GM23248 (cell line): ENCODE data around the gene MED12L. TPM values are rescaled to one million over a fixed set of nuclear protein-coding genes. Genes with fewer than 3 reads are reported as not detected.

Experiments
- DNase-seq: peaks from one replicate; pipeline ENCODE4 v3.0.0-alpha.2; 2015
- H2AFZ ChIP-seq: fragments of 200-600 bp; sonication (generic); 2 replicates; pipeline ENCODE4 v1.6.1; 2016; ENCODE audit warnings: antibody characterized with exemption
- H3F3A ChIP-seq: fragments of 200-600 bp; sonication (generic); 2 replicates; pipeline ENCODE4 v1.6.1; 2016; ENCODE audit warnings: mild to moderate bottlenecking, antibody characterized with exemption, mixed run types; ENCODE audit not compliant: insufficient read depth
- H3K27ac ChIP-seq: fragments of 200-600 bp; sonication (generic); 2 replicates; pipeline ENCODE4 v1.5.1; 2016; ENCODE audit warnings: mild to moderate bottlenecking
- H3K27me3 ChIP-seq: fragments of 200-600 bp; sonication (generic); replicated peaks from 2 replicates; pipeline ENCODE4 v1.6.1; 2016; ENCODE audit warnings: mild to moderate bottlenecking; ENCODE audit not compliant: insufficient read depth
- H3K36me3 ChIP-seq: fragments of 200-600 bp; sonication (generic); 2 replicates; pipeline ENCODE4 v1.6.1; 2016; ENCODE audit warnings: low read depth, mild to moderate bottlenecking
- H3K4me1 ChIP-seq: fragments of 200-600 bp; sonication (generic); 2 replicates; pipeline ENCODE4 v1.6.1; 2016; ENCODE audit warnings: mild to moderate bottlenecking; ENCODE audit not compliant: insufficient read depth
- H3K4me2 ChIP-seq: fragments of 200-600 bp; sonication (generic); one replicate; pipeline ENCODE4 v1.6.1; 2016; ENCODE audit warnings: mild to moderate bottlenecking; ENCODE audit not compliant: unreplicated experiment
- H3K4me3 ChIP-seq: fragments of 200-600 bp; sonication (generic); 2 replicates; pipeline ENCODE4 v1.5.1; 2016; ENCODE audit warnings: mild to moderate bottlenecking
- H3K79me2 ChIP-seq: fragments of 200-600 bp; sonication (generic); 2 replicates; pipeline ENCODE4 v1.6.1; 2016; ENCODE audit warnings: mild to moderate bottlenecking; ENCODE audit not compliant: insufficient read depth
- H3K9ac ChIP-seq: fragments of 200-600 bp; sonication (generic); 2 replicates; pipeline ENCODE4 v1.6.1; 2016; ENCODE audit warnings: mild to moderate bottlenecking
- H3K9me2 ChIP-seq: fragments of 200-600 bp; sonication (generic); 2 replicates; pipeline ENCODE4 v1.6.1; 2016; ENCODE audit warnings: mixed run types, mild to moderate bottlenecking, moderate library complexity; ENCODE audit not compliant: insufficient read depth
- H3K9me3 ChIP-seq: fragments of 200-600 bp; sonication (generic); one replicate; pipeline ENCODE4 v1.6.1; 2017; ENCODE audit warnings: low read depth
- H4K20me1 ChIP-seq: fragments of 200-600 bp; sonication (generic); 2 replicates; pipeline ENCODE4 v1.6.0; 2016; ENCODE audit not compliant: insufficient read depth
- EZH2 ChIP-seq: fragments of 200-600 bp; sonication (generic); IDR thresholded peaks from 2 replicates; pipeline ENCODE4 v1.6.1; 2018; ENCODE audit warnings: antibody characterized with exemption, mild to moderate bottlenecking; ENCODE audit not compliant: insufficient read depth, poor library complexity, severe bottlenecking
- EZH2phosphoT487 ChIP-seq: fragments of 200-600 bp; sonication (generic); IDR thresholded peaks from 2 replicates; pipeline ENCODE4 v1.6.1; 2018; ENCODE audit warnings: antibody characterized with exemption, moderate library complexity, mild to moderate bottlenecking, low read depth; ENCODE audit not compliant: insufficient read depth
- WGBS, 2 experiments: methylation state at CpG; one replicate each; pipeline ENCODE4 v1.1.6; 2015 to 2017; ENCODE audit warnings: low lambda C conversion rate in 2 of 2, low coverage in 1 of 2; ENCODE audit errors: missing lambda C conversion rate in 2 of 2; 5-methylcytosine and 5-hydroxymethylcytosine counted together
- in situ Hi-C: fragments of 300-500 bp; cut with MboI; formaldehyde crosslinking; loops from 2 replicates; pipeline ENCODE4 v1.15.0; 2020
- polyA plus RNA-seq: library from polyadenylated mRNA; unstranded; fragments of >200 nt; fragmentation: Nextera tagmentation; extraction: Ambion mirVana; gene quantifications from 2 replicates; pipeline ENCODE4 v1.2.1, GENCODE V29; 2016
- total RNA-seq: library from RNA; depleted of rRNA; stranded (reverse); fragments of >200 nt; shearing (Covaris generic); gene quantifications from 2 replicates; pipeline ENCODE4 v1.2.3, GENCODE V29; 2014

Gene MED12L
- total and polyA plus RNA-seq, 2 experiments from 2014 or later = 0.13 to 0.32 TPM

DNA sequence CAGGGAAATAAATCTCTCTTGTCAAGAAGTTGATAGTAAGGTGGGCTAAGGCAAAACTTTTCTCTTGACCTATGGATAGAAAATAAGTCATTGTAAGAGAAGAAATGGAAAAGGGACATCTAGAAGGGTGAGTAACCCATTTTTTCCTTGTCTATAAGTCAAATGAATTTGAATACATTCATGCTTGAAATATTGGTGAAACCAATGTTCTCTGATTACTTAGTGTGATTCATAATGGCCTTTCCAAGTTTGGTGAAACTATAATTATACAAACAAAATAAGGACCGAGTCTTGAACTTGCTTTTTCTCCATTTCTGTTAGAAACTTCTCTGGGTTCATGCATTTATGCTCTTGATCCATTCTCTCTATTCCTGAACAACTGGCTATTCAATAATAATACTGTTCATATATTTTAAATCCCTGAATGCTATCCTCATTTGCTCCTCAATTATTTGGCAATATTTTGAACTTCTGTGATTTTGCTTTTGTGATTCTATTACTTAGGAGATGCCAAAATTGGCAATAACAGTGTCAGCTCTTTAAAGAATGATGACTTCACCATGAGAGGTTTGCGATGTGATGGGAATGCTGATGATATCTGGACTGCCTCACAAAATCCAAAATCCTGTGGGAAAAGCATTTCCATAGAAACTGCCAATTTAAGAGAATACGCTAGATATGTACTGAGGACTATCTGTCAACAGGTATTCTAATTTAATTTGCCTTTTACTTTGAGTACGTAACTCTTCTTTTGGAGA, 286.8 kb downstream of the MED12L start:
- TF ChIP-seq EZH2phosphoT487 (no peak), EZH2 (no peak)
- Histone ChIP-seq H3K36me3 (no peaks in the 10 kb centered on the region), H3K9me3 (no peaks in the 10 kb centered on the region), H3K79me2 (no peaks in the 10 kb centered on the region), H3K4me1 (peaks cover 23% of the 10 kb centered on the region), H4K20me1 (no peaks in the 10 kb centered on the region), H3F3A (peaks cover 21% of the 10 kb centered on the region), H2AFZ (peak overlapping the region; percentile 53), H3K4me2 (peak overlapping the region; percentile 56), H3K4me3 (peak overlapping the region; percentile 29; the same call in 1 of the 2 replicates), H3K27me3 (no peaks in the 10 kb centered on the region), H3K9ac (peak overlapping the region; percentile 44), H3K27ac (peak overlapping the region; percentile 78), H3K9me2 (no peaks in the 10 kb centered on the region)
- in situ Hi-C loops = no loop called here
- WGBS, 2 experiments = 26 to 31% methylated on average over 4 of the region's 4 CpGs
- DNase-seq = peak; percentile 74

DNA sequence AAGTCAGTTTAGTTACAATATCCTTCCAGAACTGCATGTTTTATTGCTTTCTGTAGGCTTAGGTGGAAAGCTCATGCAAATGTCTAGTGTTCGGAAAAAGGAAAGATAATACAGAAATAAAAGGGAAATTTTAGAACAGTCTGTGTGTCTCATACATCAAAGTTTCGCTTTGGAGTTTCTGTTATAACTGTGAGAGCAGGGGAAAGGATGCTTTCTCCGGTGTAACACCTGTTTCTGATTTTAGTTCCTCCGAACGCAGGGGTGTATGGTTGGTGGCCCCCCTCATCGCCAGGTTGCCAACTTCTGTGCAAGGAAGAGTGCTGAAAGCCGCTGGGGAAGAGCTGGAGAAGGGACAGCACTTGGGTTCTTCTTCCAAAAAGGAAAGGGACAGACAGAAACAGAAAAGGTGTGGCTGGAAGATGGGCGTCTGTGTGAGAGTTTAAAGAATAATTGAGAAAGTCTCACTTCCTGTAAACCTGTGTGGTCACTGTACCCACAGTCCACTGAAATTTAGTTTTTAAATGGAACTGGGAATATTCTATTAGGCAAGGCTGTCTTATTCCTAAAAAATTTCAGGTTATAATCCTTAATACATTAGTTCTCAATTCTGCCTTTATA, 292.4 kb downstream of the MED12L start:
- Histone ChIP-seq H3K9ac (no peak overlapping the region), H3K27me3 (no peaks in the 10 kb centered on the region), H3K79me2 (no peaks in the 10 kb centered on the region), H3K4me3 (no peak overlapping the region), H3K27ac (no peak overlapping the region), H3K9me3 (no peaks in the 10 kb centered on the region), H3K4me1 (peaks cover 10% of the 10 kb centered on the region), H3K36me3 (no peaks in the 10 kb centered on the region), H3K4me2 (no peak overlapping the region), H4K20me1 (no peaks in the 10 kb centered on the region), H2AFZ (no peak overlapping the region), H3K9me2 (no peaks in the 10 kb centered on the region), H3F3A (peaks cover 13% of the 10 kb centered on the region)
- 70 to 82% methylated on average over 8 of the region's 8 CpGs for WGBS, 2 experiments
- no peak for TF ChIP-seq EZH2
- no peak for TF ChIP-seq EZH2phosphoT487
- no peak for DNase-seq
- in situ Hi-C loops = no loop called here

DNA sequence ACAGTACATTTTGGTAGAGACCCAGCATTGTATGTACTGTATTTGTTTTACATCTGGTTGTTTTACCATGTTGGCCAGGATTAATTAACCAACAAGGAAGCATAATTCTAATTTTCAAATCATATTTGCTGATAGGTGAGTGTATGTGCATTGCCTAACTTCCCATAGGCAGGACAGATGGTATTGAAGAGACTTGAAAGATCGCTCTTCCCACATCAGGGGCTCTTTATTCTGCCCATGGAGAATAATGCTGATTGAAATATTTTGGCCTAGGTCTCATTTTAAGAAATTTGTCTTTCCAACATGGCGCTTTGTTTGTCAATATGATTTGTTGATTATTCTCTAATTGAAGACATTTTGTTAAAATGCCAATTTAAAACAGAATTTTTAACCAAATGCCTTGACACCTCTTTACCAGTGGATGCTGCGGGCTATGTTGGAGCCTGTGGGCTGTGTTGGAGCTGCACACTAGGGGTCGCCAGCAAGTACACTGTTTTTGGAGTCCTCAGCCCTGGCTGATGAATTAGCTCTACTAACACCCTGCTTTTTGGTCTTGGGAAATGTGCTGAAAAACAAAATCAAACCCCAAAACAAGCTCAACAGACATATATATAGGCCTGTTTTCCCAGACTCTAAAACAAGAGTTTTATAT, 293.7 kb downstream of the MED12L start:
- no peak overlapping the region for H3K9ac ChIP-seq
- H2AFZ ChIP-seq = no peak overlapping the region
- peak; percentile 38 for DNase-seq
- H3K79me2 ChIP-seq = no peaks in the 10 kb centered on the region
- H3K4me2 ChIP-seq = no peak overlapping the region
- in situ Hi-C loops = no loop called here
- no peaks in the 10 kb centered on the region for H4K20me1 ChIP-seq
- peaks cover 8% of the 10 kb centered on the region; the same call in 1 of the 2 replicates for H3F3A ChIP-seq
- no peaks in the 10 kb centered on the region for H3K9me2 ChIP-seq
- 68 to 78% methylated on average over 4 of the region's 4 CpGs for WGBS, 2 experiments
- no peak overlapping the region for H3K27ac ChIP-seq
- H3K27me3 ChIP-seq = no peaks in the 10 kb centered on the region
- H3K9me3 ChIP-seq = no peaks in the 10 kb centered on the region
- H3K4me3 ChIP-seq = no peak overlapping the region
- peaks cover 10% of the 10 kb centered on the region; the same call in 1 of the 2 replicates for H3K4me1 ChIP-seq
- no peak for TF ChIP-seq EZH2
- no peak for TF ChIP-seq EZH2phosphoT487
- H3K36me3 ChIP-seq = no peaks in the 10 kb centered on the region

DNA sequence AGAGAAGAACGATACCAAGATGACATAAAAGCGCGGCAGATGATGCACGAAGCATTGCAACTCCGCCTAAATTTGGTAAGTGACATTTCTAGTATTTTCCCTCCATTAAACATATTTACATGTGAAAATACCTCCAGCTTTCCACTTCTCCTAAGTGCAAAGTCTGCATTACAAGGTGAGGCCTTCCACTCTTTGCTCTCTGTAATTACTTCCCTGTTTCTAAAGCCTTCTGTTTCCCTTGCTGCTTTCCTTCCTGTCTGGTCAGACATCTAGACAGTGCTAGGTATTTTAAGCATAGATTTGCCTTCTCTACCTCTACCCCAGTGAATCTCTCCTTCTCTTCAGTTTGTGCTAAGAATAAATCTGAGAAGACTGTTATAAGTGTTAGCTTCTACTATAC, 297.2 kb downstream of the MED12L start:
- Histone ChIP-seq H4K20me1 (no peaks in the 10 kb centered on the region), H3K9ac (no peak overlapping the region), H3K9me3 (no peaks in the 10 kb centered on the region), H3K27ac (no peak overlapping the region), H3K27me3 (no peaks in the 10 kb centered on the region), H3K4me2 (no peak overlapping the region), H3K36me3 (no peaks in the 10 kb centered on the region), H3K79me2 (no peaks in the 10 kb centered on the region), H2AFZ (0 out of 2 replicates have a peak overlapping the region, but pooled peaks have one; percentile 13), H3K4me3 (no peak overlapping the region), H3K4me1 (peaks cover 17% of the 10 kb centered on the region; the same call in 1 of the 2 replicates), H3F3A (peaks cover 8% of the 10 kb centered on the region; the same call in 1 of the 2 replicates), H3K9me2 (no peaks in the 10 kb centered on the region)
- in situ Hi-C loops = no loop called here
- no peak for DNase-seq
- TF ChIP-seq EZH2phosphoT487 = no peak
- TF ChIP-seq EZH2 = no peak
- WGBS, 2 experiments = 91 to 96% methylated on average over 5 of the region's 5 CpGs
